ENCODE results near the gene AMN. TPM values are rescaled to one million over a fixed set of nuclear protein-coding genes. Genes with fewer than 3 reads are reported as not detected.

AMN gene
- total RNA-seq, 4 donors from 2014 or later: 89.1 to 1,110 (median 806) TPM

GRCh38 chr14:102878174-102878969, 44.1 kb upstream of the AMN start:
- no peaks in the 10 kb centered on the region for H3K27me3 ChIP-seq
- peaks cover 0 to 4% (median 2%) of the 10 kb centered on the region in 4 donors for H3K4me1 ChIP-seq
- DNase-seq: peak in 2 of 3 donors; percentile 66 to 68
- H3K4me3 ChIP-seq: no peak overlapping the region
- TF ChIP-seq, protein P1, sequence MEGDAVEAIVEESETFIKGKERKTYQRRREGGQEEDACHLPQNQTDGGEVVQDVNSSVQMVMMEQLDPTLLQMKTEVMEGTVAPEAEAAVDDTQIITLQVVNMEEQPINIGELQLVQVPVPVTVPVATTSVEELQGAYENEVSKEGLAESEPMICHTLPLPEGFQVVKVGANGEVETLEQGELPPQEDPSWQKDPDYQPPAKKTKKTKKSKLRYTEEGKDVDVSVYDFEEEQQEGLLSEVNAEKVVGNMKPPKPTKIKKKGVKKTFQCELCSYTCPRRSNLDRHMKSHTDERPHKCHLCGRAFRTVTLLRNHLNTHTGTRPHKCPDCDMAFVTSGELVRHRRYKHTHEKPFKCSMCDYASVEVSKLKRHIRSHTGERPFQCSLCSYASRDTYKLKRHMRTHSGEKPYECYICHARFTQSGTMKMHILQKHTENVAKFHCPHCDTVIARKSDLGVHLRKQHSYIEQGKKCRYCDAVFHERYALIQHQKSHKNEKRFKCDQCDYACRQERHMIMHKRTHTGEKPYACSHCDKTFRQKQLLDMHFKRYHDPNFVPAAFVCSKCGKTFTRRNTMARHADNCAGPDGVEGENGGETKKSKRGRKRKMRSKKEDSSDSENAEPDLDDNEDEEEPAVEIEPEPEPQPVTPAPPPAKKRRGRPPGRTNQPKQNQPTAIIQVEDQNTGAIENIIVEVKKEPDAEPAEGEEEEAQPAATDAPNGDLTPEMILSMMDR (IDR thresholded peaks at IDR 0.05): peak in 4 of 6 experiments; percentile 16 to 44 (median 32)
- no peak for TF ChIP-seq POLR2A (IDR thresholded peaks at IDR 0.05)
- H3K9me3 ChIP-seq: no peaks in the 10 kb centered on the region
- H3K27ac ChIP-seq: peak overlapping the region in 1 of 4 donors; percentile 56
- peaks cover 0 to 27% (median 0%) of the 10 kb centered on the region in 3 donors for H3K36me3 ChIP-seq

DNA sequence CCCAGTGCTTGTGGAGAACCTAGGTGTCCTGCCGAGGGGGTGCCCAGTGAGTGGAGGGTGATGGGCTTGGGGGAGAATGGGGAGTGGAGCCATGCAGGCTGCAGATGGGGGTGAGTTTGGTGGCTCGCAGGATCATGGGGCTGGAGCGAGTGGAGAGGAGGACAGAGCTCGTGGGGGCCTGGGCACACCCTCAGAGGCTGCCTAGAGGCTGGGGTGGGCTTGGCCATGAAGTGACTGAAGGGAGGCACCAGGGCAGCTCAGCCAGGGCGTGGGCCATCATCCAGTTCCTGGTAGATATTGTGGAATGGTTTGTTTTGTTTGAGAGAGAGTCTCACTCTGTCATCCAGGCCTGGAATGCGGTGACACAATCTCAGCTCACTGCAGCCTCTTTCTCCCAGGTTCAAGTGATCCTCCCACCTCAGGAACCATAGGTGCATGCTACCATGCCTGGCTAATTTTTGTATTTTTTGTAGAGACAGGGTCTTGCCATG, 43.4 kb upstream of the AMN start:
- Histone ChIP-seq H3K4me1 (peaks cover 0 to 3% (median 1%) of the 10 kb centered on the region in 4 donors), H3K4me3 (no peak overlapping the region), H3K27me3 (no peaks in the 10 kb centered on the region), H3K27ac (peak overlapping the region in 1 of 4 donors; percentile 56), H3K36me3 (peaks cover 0 to 27% (median 0%) of the 10 kb centered on the region in 3 donors), H3K9me3 (no peaks in the 10 kb centered on the region)
- TF ChIP-seq, protein P1 (IDR thresholded peaks at IDR 0.05): no peak
- TF ChIP-seq POLR2A (IDR thresholded peaks at IDR 0.05): no peak
- peak in 1 of 3 donors; percentile 63 for DNase-seq

DNA sequence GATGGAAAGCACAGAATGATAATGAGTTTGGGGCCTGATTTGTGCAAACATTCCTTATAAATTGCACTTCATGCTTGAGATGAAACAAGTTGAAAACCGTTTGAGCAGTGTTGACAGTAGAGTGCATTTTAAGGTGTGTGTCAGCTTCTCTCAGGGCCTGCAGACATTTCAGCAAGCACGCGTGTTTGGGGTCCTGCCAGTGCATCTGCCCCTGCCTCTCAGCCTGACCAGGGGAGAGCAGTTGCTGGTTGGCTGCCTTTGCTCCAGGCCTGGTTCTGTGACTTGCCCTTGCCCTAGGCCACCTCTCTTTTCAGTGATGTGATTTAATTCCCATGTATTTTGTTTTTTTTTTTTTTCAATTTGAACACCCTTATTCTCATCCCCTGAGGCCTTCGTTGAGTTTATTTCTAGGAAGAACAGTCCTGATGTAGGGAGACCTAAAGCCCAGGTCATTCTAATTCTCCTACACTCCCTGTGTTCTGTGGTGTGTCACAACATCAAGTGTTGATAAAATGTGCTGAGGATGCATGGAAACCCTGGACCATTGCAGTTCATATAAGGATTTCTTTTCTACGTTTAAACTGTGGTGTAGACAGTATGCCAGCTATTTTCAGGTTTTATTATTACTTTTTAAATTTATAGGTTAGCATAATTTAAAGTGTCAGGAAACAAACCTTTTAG, 40.1 kb upstream of the AMN start:
- peaks cover 0 to 9% (median 3%) of the 10 kb centered on the region in 4 donors for H3K4me1 ChIP-seq
- H3K9me3 ChIP-seq: no peaks in the 10 kb centered on the region
- TF ChIP-seq POLR2A (IDR thresholded peaks at IDR 0.05): no peak
- H3K4me3 ChIP-seq: no peak overlapping the region
- no peaks in the 10 kb centered on the region for H3K27me3 ChIP-seq
- H3K36me3 ChIP-seq: peaks cover 0 to 16% (median 0%) of the 10 kb centered on the region in 3 donors
- DNase-seq: no peak
- peak overlapping the region in 2 of 4 donors; percentile 66 to 73 for H3K27ac ChIP-seq

DNA sequence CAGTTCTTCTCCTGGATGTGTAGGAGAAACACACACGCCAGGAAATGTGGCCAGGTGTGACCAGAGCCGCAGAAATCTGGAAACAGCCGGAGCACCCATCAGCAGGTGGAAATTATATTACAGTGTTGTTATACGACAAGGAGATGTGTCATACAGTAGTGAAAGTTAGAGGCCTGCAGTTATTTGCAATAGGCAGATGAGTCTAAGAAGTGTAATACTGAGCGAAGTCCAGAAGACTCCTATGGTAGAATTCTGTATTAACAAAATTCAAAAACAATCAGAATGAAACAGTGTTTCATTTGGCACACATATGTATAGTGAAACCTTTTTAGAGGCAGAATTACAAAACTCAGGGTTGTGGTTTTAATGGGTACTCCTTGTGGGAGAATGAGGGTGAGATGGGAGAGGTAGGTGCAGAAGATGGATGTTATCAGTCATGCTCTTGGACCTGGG, 39.3 kb upstream of the AMN start:
- H3K36me3 ChIP-seq: peaks cover 0 to 11% (median 0%) of the 10 kb centered on the region in 3 donors
- H3K9me3 ChIP-seq: no peaks in the 10 kb centered on the region
- peak overlapping the region in 2 of 4 donors; percentile 66 to 73 for H3K27ac ChIP-seq
- TF ChIP-seq, protein P1 (IDR thresholded peaks at IDR 0.05): peak in 1 of 6 experiments; percentile 11
- TF ChIP-seq POLR2A (IDR thresholded peaks at IDR 0.05): no peak
- no peak for DNase-seq
- no peak overlapping the region for H3K4me3 ChIP-seq
- H3K27me3 ChIP-seq: no peaks in the 10 kb centered on the region
- peaks cover 0 to 9% (median 3%) of the 10 kb centered on the region in 4 donors for H3K4me1 ChIP-seq

DNA sequence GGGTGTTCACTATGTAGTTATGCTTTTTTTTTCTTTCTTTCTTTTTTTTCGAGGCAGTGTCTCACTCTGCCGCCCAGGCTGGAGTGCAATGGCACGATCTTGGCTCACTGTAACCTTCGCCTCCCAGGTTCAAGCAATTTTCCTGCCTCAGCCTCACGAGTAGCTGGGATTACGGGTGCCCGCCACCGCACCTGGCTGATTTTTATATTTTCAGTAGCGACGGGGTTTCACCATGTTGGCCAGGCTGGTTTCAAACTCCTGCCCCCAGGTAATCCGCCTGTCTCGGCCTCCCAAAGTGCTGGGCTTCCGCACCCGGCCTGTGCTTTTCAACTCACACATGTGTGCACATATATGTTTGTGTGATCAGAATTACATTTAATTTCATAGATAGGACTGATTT, 38.9 kb upstream of the AMN start:
- Histone ChIP-seq H3K36me3 (peaks cover 0 to 13% (median 0%) of the 10 kb centered on the region in 3 donors), H3K4me3 (no peak overlapping the region), H3K9me3 (no peaks in the 10 kb centered on the region), H3K27me3 (no peaks in the 10 kb centered on the region), H3K4me1 (peaks cover 0 to 9% (median 3%) of the 10 kb centered on the region in 4 donors), H3K27ac (peak overlapping the region in 3 of 4 donors; percentile 14 to 73 (median 66))
- no peak for DNase-seq
- TF ChIP-seq POLR2A (IDR thresholded peaks at IDR 0.05): no peak
- TF ChIP-seq, protein P1 (IDR thresholded peaks at IDR 0.05): no peak

Data from Peyer's patch (tissue), 4 donors.